GM19324 (cell line): ENCODE data around the gene GRID1.
"Not testable (repeated sequence)": the region's sequence is repeated elsewhere in the genome, so short reads cannot be mapped to it uniquely, and the experiment has no call there.

Source experiments
- ATAC-seq: cut with Tn5 transposase; IDR thresholded peaks from one replicate; pipeline ENCODE4 v1.9.1; 2021; ENCODE audit warnings: mild to moderate bottlenecking, moderate library complexity; ENCODE audit not compliant: unreplicated experiment, low FRiP score

Gene GRID1

GRCh38 chr10:86179153-86179524 is 187.5 kb downstream of the GRID1 start:
- no peak for ATAC-seq

GRCh38 chr10:86178401-86179152 is 188.0 kb downstream of the GRID1 start:
- ATAC-seq = no peak

GRCh38 chr10:86177537-86178155 is 188.9 kb downstream of the GRID1 start:
- no peak for ATAC-seq

GRCh38 chr10:86176850-86177536 is 189.6 kb downstream of the GRID1 start:
- ATAC-seq = no peak

GRCh38 chr10:86175476-86175875 is 191.1 kb downstream of the GRID1 start:
- ATAC-seq = not testable (repeated sequence)

GRCh38 chr10:86172301-86172700 is 194.3 kb downstream of the GRID1 start:
- ATAC-seq = no peak

- no peak for ATAC-seq
Observed at GRCh38 chr10:86170255-86171108, 196.1 kb downstream of the GRID1 start.

GRCh38 chr10:86169506-86170254 is 196.9 kb downstream of the GRID1 start:
- no peak for ATAC-seq

GRCh38 chr10:86169066-86169465 is 197.5 kb downstream of the GRID1 start:
- ATAC-seq = no peak

- no peak for ATAC-seq
Observed at GRCh38 chr10:86168256-86168655, 198.3 kb downstream of the GRID1 start.

GRCh38 chr10:86167762-86168128 is 198.8 kb downstream of the GRID1 start:
- no peak for ATAC-seq

- ATAC-seq = no peak
Observed at GRCh38 chr10:86167121-86167761, 199.4 kb downstream of the GRID1 start.

GRCh38 chr10:86165666-86166065 is 200.9 kb downstream of the GRID1 start:
- ATAC-seq = no peak

- ATAC-seq = no peak
Observed at GRCh38 chr10:86164960-86165630, 201.5 kb downstream of the GRID1 start.

- ATAC-seq = no peak
Observed at GRCh38 chr10:86164174-86164774, 202.3 kb downstream of the GRID1 start.

GRCh38 chr10:86163522-86164173 is 202.9 kb downstream of the GRID1 start:
- ATAC-seq = no peak

GRCh38 chr10:86162696-86163400 is 203.7 kb downstream of the GRID1 start:
- no peak for ATAC-seq

GRCh38 chr10:86162036-86162435 is 204.6 kb downstream of the GRID1 start:
- ATAC-seq = no peak
